Measurements from ENCODE around the gene CAPN5. TPM values are rescaled to one million over a fixed set of nuclear protein-coding genes. Genes with fewer than 3 reads are reported as not detected.

Gene CAPN5
- total and polyA plus RNA-seq, 2 of the 8 experiments (the other 6 are each of a cell fraction or from before 2014, with no cell fraction given): 21.5 to 22.4 TPM

GRCh38 chr11:77174559-77174958 is 107.8 kb downstream of the CAPN5 start:
- Histone ChIP-seq H3K4me1 (replicated peaks in 1 of 4; ENCODE audit: control insufficient read depth in 3 of 4, insufficient read depth in 4 of 4, low read length in 3 of 4) (peaks cover 22 to 60% (median 34%) of the 10 kb centered on the region in 4 experiments), H3K79me1 (ENCODE audit: low read depth, low read length) (no peaks in the 10 kb centered on the region), H2BK20ac (ENCODE audit: low read length) (peak overlapping the region; percentile 89; the same call in 1 of the 2 replicates), H3K23ac (ENCODE audit: insufficient read length) (no peak overlapping the region), H4K8ac (ENCODE audit: extremely low read depth, insufficient read depth, low read length) (no peak overlapping the region), H4K91ac (replicated peaks; ENCODE audit: insufficient read length, low read length) (peak overlapping the region; percentile 79), H3K36me3 (ENCODE audit: control insufficient read depth in 2 of 4, insufficient read depth in 4 of 4, low read length in 3 of 4) (no peaks in the 10 kb centered on the region), H3K79me2 (ENCODE audit: control insufficient read depth in 1 of 2, insufficient read depth in 2 of 2, low read length in 2 of 2) (no peaks in the 10 kb centered on the region), H2BK12ac (ENCODE audit: low read depth, low read length) (peak overlapping the region; percentile 95; the same call in 1 of the 2 replicates), H2AK5ac (ENCODE audit: low read depth, low read length) (peak overlapping the region; percentile 43; the same call in 1 of the 2 replicates), H3K4me3 (ENCODE audit: extremely low read depth in 1 of 4, insufficient read depth in 2 of 4, low read depth in 3 of 4, low read length in 4 of 4) (no peak overlapping the region), H2AFZ (ENCODE audit: low read length) (no peak overlapping the region), H3K9ac (replicated peaks in 1 of 4; ENCODE audit: extremely low read depth in 1 of 4, low read depth in 3 of 4, low read length in 3 of 4) (no peak overlapping the region), H3K18ac (ENCODE audit: extremely low read depth, low read length) (peak overlapping the region; percentile 10; the same call in 1 of the 2 replicates), H3K27me3 (replicated peaks in 1 of 4; ENCODE audit: control insufficient read depth in 3 of 4, extremely low read depth in 1 of 4, insufficient read depth in 3 of 4, low read length in 3 of 4) (peaks cover 0 to 3% (median 0%) of the 10 kb centered on the region in 4 experiments; a peak in 1 of 7 replicates), H3K4me2 (ENCODE audit: insufficient read depth in 1 of 2, low read depth in 2 of 2, low read length in 2 of 2) (no peak overlapping the region), H3K9me3 (ENCODE audit: insufficient read depth in 2 of 2, low read depth in 1 of 2, low read length in 1 of 2) (no peaks in the 10 kb centered on the region), H2BK5ac (ENCODE audit: low read depth, low read length) (peak overlapping the region; percentile 93), H2BK15ac (ENCODE audit: low read length) (0 out of 2 replicates have a peak overlapping the region, but pooled peaks have one; percentile 9), H3K14ac (ENCODE audit: insufficient read length) (no peak overlapping the region), H3K23me2 (ENCODE audit: low read depth, low read length) (peaks cover 4% of the 10 kb centered on the region; the same call in 1 of the 2 replicates), H4K20me1 (replicated peaks in 1 of 2; ENCODE audit: control insufficient read depth in 1 of 2, insufficient read depth in 2 of 2, low read length in 2 of 2) (no peaks in the 10 kb centered on the region), H3K56ac (replicated peaks; ENCODE audit: insufficient read length, low read depth, low read length) (no peak overlapping the region), H4K5ac (ENCODE audit: insufficient read length, low read depth, low read length) (no peak overlapping the region), H3K4ac (replicated peaks; ENCODE audit: insufficient read length, low read depth, low read length) (peak overlapping the region; percentile 12), H2BK120ac (replicated peaks; ENCODE audit: low read depth, low read length) (no peak overlapping the region), H3K27ac (ENCODE audit: low read depth, low read length) (no peak overlapping the region)
- WGBS, 2 experiments (ENCODE audit: extremely low coverage in 1 of 2, insufficient coverage in 1 of 2, insufficient read length in 1 of 2, insufficient replicate concordance in 2 of 2, low coverage in 1 of 2, low lambda C conversion rate in 2 of 2, missing lambda C conversion rate in 1 of 2): 85% methylated on average over 16 of the region's 16 CpGs; no CpG with 5 or more reads in 1 of the 2 experiments
- TF ChIP-seq JUND (IDR thresholded peaks at IDR 0.05; ENCODE audit: low read length): no peak
- peak; percentile 89 for TF ChIP-seq MAX (IDR thresholded peaks at IDR 0.05)
- TF ChIP-seq E2F6 (IDR thresholded peaks at IDR 0.05): peak; percentile 78
- no peak for TF ChIP-seq NANOG (IDR thresholded peaks at IDR 0.05; ENCODE audit: insufficient read depth, low read depth, low read length, poor library complexity, severe bottlenecking)
- ChIA-PET CTCF (ENCODE audit: partially characterized antibody) (interaction anchor here (0.7 to 15.1 kb wide), 16 partner anchors 9 to 414 kb away, joined by 3 to 187 read pairs (median 6); partner anchors contain the start of gene MYO7A), POLR2A (ENCODE audit: partially characterized antibody) (interaction anchor here (0.8 to 3.8 kb wide), 10 partner anchors 10 to 67 kb away, joined by 3 to 14 read pairs (median 4); no protein-coding TSS in a partner anchor)
- no peak for FAIRE-seq
- DNase-seq (ENCODE audit: low read depth in 1 of 2, low spot score in 2 of 2): no peak
